GM19455 (cell line): ENCODE results near the gene FNDC3B.
A peak's percentile ranks its signal among the peaks of the same experiment; 100 is the strongest.
"Not testable (repeated sequence)": the region's sequence is repeated elsewhere in the genome, so short reads cannot be mapped to it uniquely, and the experiment has no call there.

ENCODE experiments used
- ATAC-seq: cut with Tn5 transposase; IDR thresholded peaks from one replicate; pipeline ENCODE4 v1.9.1; 2021; ENCODE audit not compliant: unreplicated experiment

FNDC3B gene

GRCh38 chr3:172254542-172254941 is 215.2 kb downstream of the FNDC3B start:
- no peak for ATAC-seq

GRCh38 chr3:172255321-172255720 is 215.9 kb downstream of the FNDC3B start:
- not testable (repeated sequence) for ATAC-seq

DNA sequence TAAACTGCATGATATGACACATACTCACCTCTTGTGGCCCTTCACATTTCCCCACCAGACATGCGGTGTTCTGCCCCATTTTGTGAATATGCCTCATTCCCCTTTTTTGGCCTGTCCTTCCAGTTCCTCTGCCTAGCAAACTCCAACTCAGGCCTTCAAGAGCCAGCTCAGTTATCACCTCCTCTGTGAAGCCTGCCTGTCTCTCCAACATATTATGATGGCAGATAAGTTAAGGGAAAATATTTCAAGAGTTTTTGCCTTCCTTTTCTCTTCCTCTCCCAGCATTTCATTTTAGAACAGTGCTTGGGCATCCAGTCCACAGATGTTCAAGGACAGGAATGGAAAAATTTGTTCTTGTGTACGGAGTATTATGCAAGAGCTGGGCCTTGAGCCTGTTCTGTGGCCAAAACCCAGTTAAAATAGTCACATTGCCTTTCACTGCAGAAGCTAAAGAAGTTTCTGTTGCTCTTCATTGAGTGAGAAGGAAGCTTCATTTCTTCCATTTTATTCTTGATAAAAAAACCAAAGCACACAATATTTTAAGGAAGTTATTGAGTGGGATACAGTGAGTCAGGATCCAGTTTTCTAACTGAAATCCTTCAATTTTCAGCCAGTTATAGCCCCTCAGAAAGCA is 216.8 kb downstream of the FNDC3B start:
- ATAC-seq: no peak

DNA sequence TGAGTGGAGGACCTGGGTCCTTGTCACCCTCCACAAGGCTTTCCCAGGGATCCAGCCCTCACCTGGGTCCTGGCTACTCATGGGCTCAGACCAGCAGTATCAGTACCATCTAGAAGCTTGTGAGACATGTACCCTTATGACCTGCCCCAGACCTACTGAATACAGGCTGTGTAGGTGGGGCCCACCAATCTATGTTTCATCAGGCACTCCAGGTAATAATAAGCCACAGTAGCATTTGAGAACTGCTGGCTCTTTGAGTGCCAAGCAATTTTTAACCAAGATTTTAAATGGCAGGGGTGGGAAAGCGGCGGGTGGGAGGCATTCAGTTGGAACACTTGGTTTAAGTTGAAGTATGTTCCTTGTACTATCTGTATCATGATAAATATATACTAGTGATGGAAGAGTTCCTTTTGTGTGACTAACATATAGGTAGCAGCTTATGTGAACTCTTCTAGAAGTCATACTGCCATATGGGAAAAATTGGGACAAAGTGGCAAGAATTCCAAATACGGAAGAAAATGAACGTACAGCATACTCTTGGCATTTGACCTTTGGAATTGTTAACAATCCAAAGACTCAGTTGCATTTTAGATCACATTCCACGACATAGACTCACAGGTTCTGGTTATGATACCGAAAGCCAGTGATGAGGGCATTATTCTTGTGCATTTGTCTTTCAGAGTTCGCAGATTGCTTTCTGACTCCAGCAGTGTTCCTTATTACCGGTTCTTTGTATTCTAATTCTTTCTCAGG is 218.4 kb downstream of the FNDC3B start:
- no peak for ATAC-seq

DNA sequence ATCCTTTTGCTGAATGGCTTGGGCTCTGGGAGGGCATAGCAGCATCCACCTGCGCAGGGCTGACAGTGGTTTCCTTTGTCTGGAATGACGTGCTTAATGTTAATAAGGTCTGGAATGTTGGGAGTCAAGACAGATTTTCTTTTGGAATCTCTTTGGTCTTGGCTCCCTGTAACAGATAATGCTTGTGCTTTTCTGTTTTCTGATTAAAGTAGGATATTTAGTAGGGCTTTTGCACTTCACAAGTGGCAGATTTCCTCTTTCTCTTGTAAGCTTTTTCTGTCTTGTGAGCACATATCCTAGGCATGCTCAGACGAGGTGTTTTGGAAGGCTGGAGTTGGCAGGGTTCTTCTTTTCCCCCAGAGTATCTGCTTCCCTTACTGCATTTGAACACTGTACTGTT is 219.2 kb downstream of the FNDC3B start:
- ATAC-seq: no peak

GRCh38 chr3:172259111-172259541 is 219.7 kb downstream of the FNDC3B start:
- ATAC-seq: no peak

DNA sequence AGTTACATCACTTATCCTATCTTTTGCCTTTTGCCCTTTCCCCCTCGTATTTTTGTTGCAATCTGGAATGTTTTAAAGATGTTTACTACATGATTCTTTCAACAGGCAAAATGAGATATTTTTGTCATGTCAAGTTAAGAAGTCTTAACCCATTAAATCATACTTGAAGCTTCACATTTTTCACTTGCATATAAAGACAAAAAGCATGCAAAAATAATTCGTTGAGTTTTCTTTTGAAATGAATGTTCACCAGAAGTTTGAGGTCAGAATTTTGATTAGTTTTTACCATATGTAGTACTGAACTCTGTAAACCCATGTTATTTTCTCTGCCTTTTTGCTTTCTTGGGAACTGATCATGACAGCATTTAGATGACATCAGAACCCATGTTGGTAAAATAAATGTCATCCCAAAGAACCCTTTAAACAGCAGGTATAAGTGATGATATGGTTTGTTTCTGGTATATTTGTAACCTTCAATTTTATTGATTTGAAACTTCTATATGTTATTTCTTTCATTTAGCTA is 220.4 kb downstream of the FNDC3B start:
- no peak for ATAC-seq

DNA sequence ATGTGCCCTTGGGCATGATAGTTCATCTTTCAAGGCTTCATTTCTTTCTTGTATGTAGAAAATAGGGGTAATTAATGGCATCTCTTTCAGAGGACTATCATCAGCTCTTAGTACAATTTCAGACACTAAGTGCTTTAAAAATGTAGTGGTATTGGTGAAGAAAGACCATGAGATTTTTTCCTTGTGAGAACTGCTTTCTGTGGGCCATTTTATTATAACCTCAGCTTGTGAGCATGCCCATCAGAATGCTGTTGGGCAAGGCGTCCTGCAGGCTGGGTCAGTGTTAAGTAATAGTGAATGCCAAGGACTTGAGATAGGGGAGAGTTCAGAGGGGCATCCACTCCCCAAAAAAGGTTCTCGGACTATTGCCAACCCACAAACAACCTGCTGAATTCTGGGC is 221.0 kb downstream of the FNDC3B start:
- no peak for ATAC-seq

DNA sequence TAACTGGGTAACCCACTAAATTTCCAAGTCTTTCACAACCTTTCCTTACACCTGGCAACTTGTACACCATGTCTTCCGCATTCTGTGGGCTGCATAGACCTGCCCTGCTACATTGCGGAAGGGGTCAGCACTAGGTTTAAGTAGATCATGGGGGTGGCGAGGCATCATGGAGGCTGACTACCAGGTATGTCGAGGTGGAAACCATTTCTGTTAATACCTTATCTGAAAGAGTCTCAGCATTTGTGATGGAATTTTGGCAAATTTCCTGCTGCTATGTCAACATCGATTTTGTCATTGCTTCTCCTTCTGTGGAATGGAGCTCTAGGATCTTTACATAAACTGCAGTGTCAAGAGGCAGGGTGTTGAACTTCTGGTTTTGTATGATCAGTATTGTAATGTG is 221.7 kb downstream of the FNDC3B start:
- no peak for ATAC-seq

GRCh38 chr3:172262991-172263608 is 223.7 kb downstream of the FNDC3B start:
- no peak for ATAC-seq

DNA sequence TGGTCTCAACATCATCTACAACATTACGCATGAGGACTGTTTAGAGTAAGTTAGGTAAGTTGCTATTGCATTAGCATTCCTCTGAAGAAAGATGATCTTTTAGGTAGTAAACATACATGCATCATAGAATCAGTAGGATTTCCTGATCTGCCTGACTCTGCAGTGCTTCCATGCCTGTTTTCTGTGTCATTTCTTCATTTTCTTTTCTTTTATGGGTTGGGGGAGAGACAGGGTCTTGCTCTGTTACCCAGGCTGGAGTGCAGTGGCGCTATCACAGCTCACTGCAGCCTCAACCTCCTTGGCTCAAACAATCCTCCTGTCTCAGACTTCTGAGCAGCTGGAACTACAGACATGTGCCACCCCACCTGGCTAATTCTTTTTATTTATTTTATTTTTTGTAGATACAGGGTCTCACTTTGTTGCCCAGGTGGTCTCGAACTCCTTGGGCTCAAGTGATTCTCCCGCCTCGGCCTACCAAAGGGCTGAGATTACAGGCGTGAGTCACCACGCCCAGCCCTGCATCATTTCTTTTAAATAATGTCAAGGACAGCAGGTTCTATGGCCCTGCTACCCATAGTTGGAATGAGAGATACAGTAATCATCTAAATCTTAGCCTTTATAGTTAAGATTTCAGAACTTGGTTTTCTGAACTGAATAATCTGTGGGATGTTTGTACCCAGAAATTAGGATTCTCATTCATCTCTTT is 224.6 kb downstream of the FNDC3B start:
- ATAC-seq: no peak

- ATAC-seq: no peak
Observed at GRCh38 chr3:172266103-172266502, 226.7 kb downstream of the FNDC3B start.

- no peak for ATAC-seq
Observed at GRCh38 chr3:172268425-172268824, 229.0 kb downstream of the FNDC3B start.

DNA sequence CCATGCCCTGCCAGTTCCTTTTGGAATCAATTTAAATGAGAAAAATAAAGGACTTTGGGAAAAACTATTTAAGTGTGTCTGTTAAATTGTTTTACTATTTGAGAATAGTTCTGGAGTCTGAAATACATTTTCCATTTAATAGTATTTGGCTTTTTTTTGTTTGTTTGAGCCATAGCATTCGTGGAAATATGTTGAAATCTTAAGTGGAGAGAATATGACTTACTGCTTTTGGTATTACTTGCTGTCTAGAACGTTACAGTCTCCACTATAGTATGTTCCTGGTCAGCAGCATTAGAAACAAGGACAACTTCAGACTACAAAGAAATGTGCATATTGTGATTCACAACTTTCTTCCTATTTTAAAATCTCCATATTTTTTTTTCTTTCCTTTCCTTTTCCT is 229.5 kb downstream of the FNDC3B start:
- ATAC-seq: no peak

DNA sequence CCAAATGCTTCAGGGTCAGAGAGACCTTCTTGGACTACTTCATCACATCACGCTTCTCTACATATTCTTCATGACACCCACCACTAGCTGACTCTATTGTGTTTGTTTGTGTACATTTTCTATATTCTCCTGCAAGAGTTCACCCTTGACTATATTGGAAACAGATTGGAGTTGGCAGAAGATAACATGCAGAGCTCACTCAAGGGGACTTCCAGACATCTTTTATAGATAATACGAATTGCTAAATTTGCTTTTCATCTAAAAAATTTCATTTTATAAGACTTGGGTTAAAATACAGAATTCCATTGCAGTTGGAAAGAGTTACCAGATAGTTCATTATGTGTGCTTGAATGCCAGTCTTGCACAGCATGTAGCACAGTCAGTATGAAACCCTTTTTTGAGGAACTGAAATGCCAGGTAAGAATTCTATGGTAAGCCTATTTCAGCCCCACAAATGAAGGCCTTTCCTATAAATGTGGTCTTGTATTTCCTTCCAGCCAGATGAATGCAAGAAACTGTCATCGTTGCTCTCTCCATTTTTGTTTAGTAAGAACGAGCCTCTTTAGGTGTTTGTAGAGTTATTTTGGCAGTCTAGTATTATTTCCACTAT is 231.3 kb downstream of the FNDC3B start:
- peak; percentile 92 for ATAC-seq

GRCh38 chr3:172271386-172271976 is 232.1 kb downstream of the FNDC3B start:
- ATAC-seq: no peak

DNA sequence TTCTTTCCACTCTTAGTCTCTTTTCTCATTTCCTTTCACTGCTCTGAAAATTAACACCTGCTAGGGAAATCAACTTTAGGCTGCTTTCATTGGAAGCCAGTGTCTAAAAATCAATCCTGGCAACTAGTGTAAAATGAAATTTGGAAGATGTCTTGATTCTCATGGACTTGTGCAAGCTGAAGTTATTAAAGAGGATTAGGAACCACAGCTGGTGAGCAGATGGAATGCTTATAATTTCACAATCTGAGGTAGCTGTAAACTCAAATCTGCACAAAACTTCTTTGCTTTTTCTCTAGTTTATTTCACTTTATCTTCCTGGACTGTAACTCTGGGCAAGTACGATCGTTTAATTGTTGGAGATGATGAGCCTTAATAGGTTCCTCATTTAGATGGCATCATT is 233.3 kb downstream of the FNDC3B start:
- ATAC-seq: no peak

DNA sequence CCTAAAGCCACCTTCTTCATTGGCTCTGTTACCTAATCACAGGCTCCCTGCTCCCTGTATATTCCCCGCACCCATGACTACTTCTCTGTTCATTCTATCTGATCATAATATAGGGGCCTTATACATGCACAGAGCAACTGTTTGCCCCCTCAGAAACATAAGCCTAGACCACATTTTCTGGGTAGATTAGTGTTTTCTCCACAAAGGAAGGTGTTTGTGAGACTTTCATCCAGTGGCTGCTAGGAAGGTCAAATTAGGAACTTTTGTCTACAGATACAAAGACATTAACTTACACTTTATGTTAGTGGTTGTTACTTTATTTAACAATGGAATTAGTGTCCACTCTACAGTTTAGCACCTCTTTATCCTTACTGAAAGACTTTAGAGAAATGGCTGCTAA is 234.0 kb downstream of the FNDC3B start:
- ATAC-seq: no peak

GRCh38 chr3:172274906-172275305 is 235.5 kb downstream of the FNDC3B start:
- no peak for ATAC-seq

- no peak for ATAC-seq
Observed at GRCh38 chr3:172275586-172275985, 236.2 kb downstream of the FNDC3B start.

- ATAC-seq: no peak
Observed at GRCh38 chr3:172276103-172276502, 236.7 kb downstream of the FNDC3B start.
